K562 (cell line): ENCODE measurements around the gene CLCN1. TPM values are rescaled to one million over a fixed set of nuclear protein-coding genes. Genes with fewer than 3 reads are reported as not detected.

Experiments used
- ARID4B ChIP-seq: sonication (generic); formaldehyde crosslinking; IDR thresholded peaks from 2 replicates; pipeline ENCODE4 v1.8.0; 2022; ENCODE audit warnings: mild to moderate bottlenecking, missing genetic modification reagents
- ELF4 ChIP-seq: fragments of 450-650 bp; formaldehyde crosslinking; IDR thresholded peaks from 2 replicates; pipeline ENCODE4 v1.4.0; 2022; ENCODE audit warnings: missing genetic modification characterization
- EWSR1 ChIP-seq: fragments of 450-650 bp; IDR thresholded peaks from 2 replicates; pipeline ENCODE4 v1.6.1; 2018; ENCODE audit warnings: borderline replicate concordance, mild to moderate bottlenecking, low read depth, moderate library complexity; ENCODE audit not compliant: partially characterized antibody
- HDAC1 ChIP-seq, 2 experiments: fragments of 450-650 bp; IDR thresholded peaks; 2 replicates each; pipeline ENCODE4 v1.6.1; 2016 to 2017; ENCODE audit warnings: inconsistent platforms in 1 of 2, mild to moderate bottlenecking in 1 of 2, moderate library complexity in 1 of 2
- HDGF ChIP-seq: fragments of 450-650 bp; IDR thresholded peaks from 2 replicates; pipeline ENCODE4 v1.6.1; 2016
- HMGN3 ChIP-seq: IDR thresholded peaks from 2 replicates; pipeline ENCODE4 v1.6.1; 2011; ENCODE audit warnings: borderline replicate concordance, low read depth, mild to moderate bottlenecking, mixed read lengths, low read length; ENCODE audit not compliant: insufficient read length; ENCODE audit errors: extremely low read depth
- HNRNPH1 ChIP-seq: fragments of 200-400 bp; formaldehyde crosslinking; optimal IDR thresholded peaks from 2 replicates; pipeline ENCODE3; 2017; ENCODE audit warnings: low read depth, mild to moderate bottlenecking, low read length, moderate library complexity
- HNRNPLL ChIP-seq: fragments of 200-400 bp; formaldehyde crosslinking; IDR thresholded peaks from 2 replicates; pipeline ENCODE4 v1.6.1; 2017; ENCODE audit warnings: low read length, low read depth, mild to moderate bottlenecking; ENCODE audit not compliant: poor library complexity, severe bottlenecking
- HSF4 ChIP-seq: fragments of 250-450 bp; sonication (Bioruptor Pico); IDR thresholded peaks from 2 replicates; pipeline ENCODE4 v2.1.2; 2022; ENCODE audit warnings: mild to moderate bottlenecking, moderate library complexity, borderline replicate concordance
- KLF10 ChIP-seq: fragments of 250-450 bp; sonication (Bioruptor Pico); IDR thresholded peaks from 2 replicates; pipeline ENCODE4 v1.6.1; 2021; ENCODE audit warnings: matching md5 sums
- MEF2A ChIP-seq: IDR thresholded peaks from 2 replicates; pipeline ENCODE4 v1.6.1; 2011; ENCODE audit warnings: low read depth, mild to moderate bottlenecking, low read length, moderate library complexity; ENCODE audit not compliant: control insufficient read depth
- MTA3 ChIP-seq: fragments of 450-650 bp; formaldehyde crosslinking; IDR thresholded peaks from 2 replicates; pipeline ENCODE4 v1.6.1; 2017; ENCODE audit warnings: mild to moderate bottlenecking, borderline replicate concordance
- NCOA4 ChIP-seq: fragments of 450-650 bp; IDR thresholded peaks from 2 replicates; pipeline ENCODE4 v1.6.1; 2018; ENCODE audit warnings: mild to moderate bottlenecking; ENCODE audit not compliant: partially characterized antibody
- NFYB ChIP-seq: IDR thresholded peaks from 2 replicates; pipeline ENCODE4 v1.6.1; 2011; ENCODE audit warnings: mild to moderate bottlenecking, moderate library complexity; ENCODE audit not compliant: insufficient read length; ENCODE audit errors: extremely low read depth
- NR2C1 ChIP-seq, 2 experiments: fragments of 450-650 bp; IDR thresholded peaks; 2 replicates each; pipeline ENCODE4 v1.6.1; 2017; ENCODE audit warnings: mild to moderate bottlenecking in 2 of 2, antibody characterized with exemption in 1 of 2, inconsistent platforms in 1 of 2, missing compliant biosample characterization in 1 of 2, missing genetic modification characterization in 1 of 2
- RFX7 ChIP-seq: fragments of 250-450 bp; sonication (Bioruptor Pico); IDR thresholded peaks from 2 replicates; pipeline ENCODE4 v1.5.1; 2021; ENCODE audit warnings: mild to moderate bottlenecking
- SPI1 ChIP-seq: IDR thresholded peaks from 2 replicates; pipeline ENCODE4 v1.6.1; 2011; ENCODE audit warnings: low read depth, low read length, control low read depth, borderline replicate concordance
- SRSF3 ChIP-seq: fragments of 200-400 bp; formaldehyde crosslinking; IDR thresholded peaks from 2 replicates; pipeline ENCODE4 v1.6.1; 2016; ENCODE audit warnings: mild to moderate bottlenecking, low read length, moderate library complexity; ENCODE audit not compliant: insufficient read depth
- SRSF9 ChIP-seq: fragments of 200-400 bp; formaldehyde crosslinking; IDR thresholded peaks from 2 replicates; pipeline ENCODE4 v1.6.1; 2017; ENCODE audit warnings: low read depth, low read length, borderline replicate concordance
- ZFPM2 ChIP-seq: fragments of 250-450 bp; sonication (Bioruptor Pico); IDR thresholded peaks from 2 replicates; pipeline ENCODE4 v1.5.1; 2022; ENCODE audit warnings: mild to moderate bottlenecking
- ZNF174 ChIP-seq: fragments of 250-450 bp; sonication (Bioruptor Pico); IDR thresholded peaks from 2 replicates; pipeline ENCODE4 v1.4.0; 2020; ENCODE audit warnings: mild to moderate bottlenecking
- ZNF253 ChIP-seq: fragments of 250-450 bp; sonication (Bioruptor Pico); conservative IDR thresholded peaks from 2 replicates; pipeline ENCODE4 v1.6.1; 2021; ENCODE audit warnings: mild to moderate bottlenecking
- ZNF583 ChIP-seq: fragments of 250-450 bp; sonication (Bioruptor Pico); IDR thresholded peaks from 2 replicates; pipeline ENCODE4 v1.4.0; 2020
- ZNF584 ChIP-seq: fragments of 200-800 bp; sonication (Bioruptor generic); IDR thresholded peaks from 2 replicates; pipeline ENCODE4 v1.6.1; 2016; ENCODE audit warnings: low read depth, mild to moderate bottlenecking, missing genetic modification characterization, missing compliant biosample characterization
- polyA plus RNA-seq, 8 experiments: library from polyadenylated mRNA; depleted of rRNA in 4 of 8; stranded (reverse) in 5 of 8; unstranded in 3 of 8; fragments of >200 nt; fragmentation: Nextera tagmentation in 2 of 8; fragmentation: Illumina TruSeq in 1 of 8; extraction: Ambion mirVana in 2 of 8; extraction: Trizol in 1 of 8; gene quantifications; 2 replicates each; pipeline versions ENCODE4 v1.2.1 to v1.2.3, GENCODE V29; 2011 to 2014; ENCODE audit warnings: inconsistent platforms in 1 of 8, missing spikeins in 1 of 8
- total RNA-seq, 7 experiments: library from RNA; depleted of rRNA in 6 of 7; stranded (reverse); fragments of >200 nt in 6 of 7; fragmentation: Illumina TruSeq in 2 of 7; extraction: Trizol in 2 of 7; gene quantifications; 2 replicates each; pipeline versions ENCODE4 v1.2.1 to v1.2.3, GENCODE V29; 2011 to 2021; ENCODE audit warnings: low replicate concordance in 1 of 7

The CLCN1 gene
- total and polyA plus RNA-seq, 9 of the 15 experiments (the other 6 are each of a cell fraction or from before 2014, with no cell fraction given): 0.01 to 0.11 (median 0.04) TPM; not detected in 4

GRCh38 chr7:143384661-143385631 lies 69.0 kb downstream of the CLCN1 start (continued):
- TF ChIP-seq EWSR1 (no peak), ZNF583 (CRISPR knock-in tag) (no peak), HSF4 (CRISPR knock-in tag) (no peak), SRSF3 (no peak), NCOA4 (no peak), HDGF (peak; percentile 75; the same call in 1 of the 2 replicates), ZNF174 (CRISPR knock-in tag) (no peak), HNRNPLL (no peak), HDAC1 (IDR thresholded peaks at IDR 0.05) (peak in 1 of 2 experiments; percentile 33; a peak in 1 of 4 replicates), ZNF253 (CRISPR knock-in tag) (0 out of 2 replicates have a peak, but pooled peaks have one; percentile 20), HNRNPH1 (no peak), ZNF584 (CRISPR knock-in tag) (no peak), RFX7 (CRISPR knock-in tag) (no peak), NR2C1 (IDR thresholded peaks at IDR 0.05) (no peak), NR2C1 (tag; IDR thresholded peaks at IDR 0.05) (no peak), MTA3 (no peak), HMGN3 (no peak), ELF4 (CRISPR knock-in tag) (peak; percentile 81; the same call in 1 of the 2 replicates), ARID4B (CRISPR knock-in tag) (no peak), KLF10 (CRISPR knock-in tag) (no peak), ZFPM2 (0 out of 2 replicates have a peak, but pooled peaks have one; percentile 51), SRSF9 (no peak), SPI1 (peak; percentile 45; the same call in 1 of the 2 replicates), NFYB (no peak), MEF2A (no peak)
